PC-3 (cell line): ENCODE measurements around the gene STEAP4. TPM values are rescaled to one million over a fixed set of nuclear protein-coding genes. Genes with fewer than 3 reads are reported as not detected.

Experiments
- ATAC-seq: fragments of 200-7000 bp; cut with Tn5 transposase; 2 replicates; pipeline ENCODE4 v1.9.1; 2020; ENCODE audit warnings: mild to moderate bottlenecking, moderate library complexity
- BruUV-seq: library from RNA; stranded (reverse); fragments of 400-500 nt; replicated peaks from 2 replicates; lab custom pipeline; 2021; lab: Mats Ljungman, UMichigan
- CTCF ChIA-PET: fragments of 300-600 bp; sonication (Branson Sonifier 250); formaldehyde crosslinking; loops from one replicate; lab custom pipeline; 2022; ENCODE audit warnings: antibody characterized with exemption; lab: Charles Lee
- POLR2A ChIA-PET: fragments of 300-600 bp; sonication (Branson Sonifier 250); formaldehyde crosslinking; loops from one replicate; lab custom pipeline; 2022; ENCODE audit warnings: antibody characterized with exemption; ENCODE audit not compliant: unreplicated experiment; lab: Charles Lee
- DNase-seq: peaks from one replicate; pipeline ENCODE4 v3.0.0-alpha.2; 2015
- H2AFZ ChIP-seq: fragments of 300-600 bp; sonication (generic); 2 replicates; pipeline ENCODE4 v1.6.0; 2016; ENCODE audit warnings: antibody characterized with exemption, low read length
- H3F3A ChIP-seq: fragments of 300-600 bp; sonication (generic); one replicate; pipeline ENCODE4 v1.6.0; 2017; ENCODE audit warnings: antibody characterized with exemption, low read length, control low read depth, mild to moderate bottlenecking; ENCODE audit not compliant: unreplicated experiment
- H3K27ac ChIP-seq: fragments of 300-600 bp; sonication (generic); 2 replicates; pipeline ENCODE4 v1.5.1; 2016; ENCODE audit warnings: mild to moderate bottlenecking, low read length
- H3K27me3 ChIP-seq: fragments of 300-600 bp; sonication (generic); 2 replicates; pipeline ENCODE4 v1.6.1; 2016; ENCODE audit warnings: low read length, mixed read lengths
- H3K36me3 ChIP-seq: fragments of 300-600 bp; sonication (generic); 2 replicates; pipeline ENCODE4 v1.6.1; 2016; ENCODE audit warnings: low read depth, mixed run types, low read length, mixed read lengths
- H3K4me1 ChIP-seq: fragments of 300-600 bp; sonication (generic); 2 replicates; pipeline ENCODE4 v1.5.1; 2016; ENCODE audit warnings: low read length; ENCODE audit not compliant: insufficient read depth
- H3K4me2 ChIP-seq: fragments of 300-600 bp; sonication (generic); 2 replicates; pipeline ENCODE4 v1.6.0; 2016; ENCODE audit warnings: low read length
- H3K4me3 ChIP-seq: fragments of 300-600 bp; sonication (generic); 2 replicates; pipeline ENCODE4 v1.5.1; 2016; ENCODE audit warnings: mild to moderate bottlenecking, low read length, mixed read lengths
- H3K79me2 ChIP-seq: fragments of 300-600 bp; sonication (generic); 2 replicates; pipeline ENCODE4 v1.6.1; 2017; ENCODE audit warnings: low read length, mixed read lengths
- H3K9ac ChIP-seq: fragments of 300-600 bp; sonication (generic); 2 replicates; pipeline ENCODE4 v1.6.0; 2016; ENCODE audit warnings: mild to moderate bottlenecking, low read length
- H3K9me2 ChIP-seq: fragments of 300-600 bp; sonication (generic); replicated peaks from 2 replicates; pipeline ENCODE4 v1.6.1; 2016; ENCODE audit warnings: mixed run types, low read length, mixed read lengths
- H3K9me3 ChIP-seq: fragments of 300-600 bp; sonication (generic); 2 replicates; pipeline ENCODE4 v1.6.1; 2016; ENCODE audit warnings: low read length, mixed read lengths
- H4K20me1 ChIP-seq: fragments of 300-600 bp; sonication (generic); 2 replicates; pipeline ENCODE4 v1.6.1; 2016; ENCODE audit warnings: low read length, mixed read lengths
- EZH2 ChIP-seq: fragments of 300-600 bp; sonication (generic); IDR thresholded peaks from one replicate; pipeline ENCODE4 v1.6.1; 2017; ENCODE audit warnings: antibody characterized with exemption, mild to moderate bottlenecking, low read length; ENCODE audit not compliant: unreplicated experiment
- EZH2phosphoT487 ChIP-seq: fragments of 300-600 bp; sonication (generic); IDR thresholded peaks from 2 replicates; pipeline ENCODE4 v1.6.1; 2018; ENCODE audit warnings: mild to moderate bottlenecking, antibody characterized with exemption, low read length, borderline replicate concordance
- intact Hi-C: fragments of 100-400 bp; cut with micrococcal nuclease; formaldehyde crosslinking; loops from 2 replicates; pipeline ENCODE4 v1.9.0; 2023
- total RNA-seq: library from RNA; depleted of rRNA; stranded (reverse); fragments of >200 nt; gene quantifications from 2 replicates; pipeline ENCODE4 v1.2.3, GENCODE V29; 2014
- TF ChIP-seq, protein P1 (sequence below): fragments of 300-600 bp; sonication (generic); conservative IDR thresholded peaks from 2 replicates; pipeline ENCODE4 v1.5.1; 2017; ENCODE audit warnings: antibody characterized with exemption, low read depth, mild to moderate bottlenecking, low read length

STEAP4 gene
- total RNA-seq, 1 experiment from 2014 or later, result 1.7 TPM

DNA sequence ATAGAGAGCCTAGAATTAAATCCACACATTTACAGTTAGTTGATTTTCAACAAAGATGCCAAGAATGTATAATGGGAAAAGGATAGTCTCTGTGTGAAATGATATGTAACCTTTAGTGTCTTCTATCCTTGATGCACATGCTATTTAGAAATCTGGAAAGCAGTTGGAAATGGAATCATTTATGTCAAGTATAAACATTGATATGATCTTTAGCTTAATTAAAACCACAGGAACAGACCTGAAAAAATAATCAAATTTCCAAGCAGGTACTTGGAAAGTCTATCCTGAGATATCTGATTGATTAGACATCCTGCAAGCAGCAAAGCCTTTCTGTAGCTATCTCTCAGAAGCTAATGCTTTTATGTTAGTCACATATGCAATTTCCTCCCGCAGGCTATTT, 62.4 kb downstream of the STEAP4 start:
- Histone ChIP-seq H3K9me2 (no peaks in the 10 kb centered on the region), H3K36me3 (no peaks in the 10 kb centered on the region), H2AFZ (no peak overlapping the region), H3K27ac (no peak overlapping the region), H3K4me3 (no peak overlapping the region), H3K79me2 (no peaks in the 10 kb centered on the region), H3F3A (no peaks in the 10 kb centered on the region), H4K20me1 (no peaks in the 10 kb centered on the region), H3K9me3 (peaks cover 15% of the 10 kb centered on the region; the same call in 1 of the 2 replicates), H3K4me2 (no peak overlapping the region), H3K4me1 (peaks cover 2% of the 10 kb centered on the region; the same call in 1 of the 2 replicates), H3K9ac (no peak overlapping the region), H3K27me3 (no peaks in the 10 kb centered on the region)
- no peak for DNase-seq
- TF ChIP-seq EZH2, result no peak
- TF ChIP-seq, protein P1, sequence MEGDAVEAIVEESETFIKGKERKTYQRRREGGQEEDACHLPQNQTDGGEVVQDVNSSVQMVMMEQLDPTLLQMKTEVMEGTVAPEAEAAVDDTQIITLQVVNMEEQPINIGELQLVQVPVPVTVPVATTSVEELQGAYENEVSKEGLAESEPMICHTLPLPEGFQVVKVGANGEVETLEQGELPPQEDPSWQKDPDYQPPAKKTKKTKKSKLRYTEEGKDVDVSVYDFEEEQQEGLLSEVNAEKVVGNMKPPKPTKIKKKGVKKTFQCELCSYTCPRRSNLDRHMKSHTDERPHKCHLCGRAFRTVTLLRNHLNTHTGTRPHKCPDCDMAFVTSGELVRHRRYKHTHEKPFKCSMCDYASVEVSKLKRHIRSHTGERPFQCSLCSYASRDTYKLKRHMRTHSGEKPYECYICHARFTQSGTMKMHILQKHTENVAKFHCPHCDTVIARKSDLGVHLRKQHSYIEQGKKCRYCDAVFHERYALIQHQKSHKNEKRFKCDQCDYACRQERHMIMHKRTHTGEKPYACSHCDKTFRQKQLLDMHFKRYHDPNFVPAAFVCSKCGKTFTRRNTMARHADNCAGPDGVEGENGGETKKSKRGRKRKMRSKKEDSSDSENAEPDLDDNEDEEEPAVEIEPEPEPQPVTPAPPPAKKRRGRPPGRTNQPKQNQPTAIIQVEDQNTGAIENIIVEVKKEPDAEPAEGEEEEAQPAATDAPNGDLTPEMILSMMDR, result no peak
- TF ChIP-seq EZH2phosphoT487, result no peak
- no TSS peak for BruUV-seq
- intact Hi-C loops, result loop anchor here (5.0 to 10.0 kb wide), 2 partner anchors 511 to 593 kb away; partner anchors contain the start of gene ZNF804B
- ChIA-PET CTCF (interaction anchor here (1.5 to 1.8 kb wide), 3 partner anchors 10 to 114 kb away, joined by 8 to 54 read pairs (median 10); partner anchors contain the start of gene STEAP4), POLR2A (no interaction called here)
- ATAC-seq, result no peak

DNA sequence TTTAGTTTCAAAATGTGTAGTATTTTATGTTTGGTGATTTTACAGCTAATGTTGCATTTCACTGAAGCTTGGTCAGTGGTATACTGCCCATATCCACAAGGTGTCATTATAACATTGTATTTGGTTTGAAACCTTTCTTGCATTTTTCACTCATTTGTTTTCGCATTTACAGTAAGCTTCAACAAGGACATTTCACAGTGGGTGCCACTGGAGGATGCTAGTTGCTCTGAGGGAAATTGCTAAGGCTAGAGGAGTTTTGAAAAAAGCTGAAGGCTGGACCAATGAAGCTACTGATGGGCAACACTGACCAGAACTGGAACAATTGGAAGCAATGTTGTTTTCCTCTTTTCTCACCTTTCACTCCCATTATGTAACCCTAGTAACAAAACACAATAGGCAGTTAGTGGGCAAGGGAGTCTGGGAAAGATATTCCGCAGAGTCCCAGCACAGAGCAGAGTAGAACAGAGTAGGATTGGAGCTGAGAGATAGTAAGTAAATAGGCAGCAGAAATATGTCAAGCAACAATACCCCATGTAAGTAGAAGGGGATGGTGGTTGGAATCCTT, 63.3 kb downstream of the STEAP4 start:
- Histone ChIP-seq H3K9me3 (peaks cover 15% of the 10 kb centered on the region; the same call in 1 of the 2 replicates), H4K20me1 (no peaks in the 10 kb centered on the region), H3K36me3 (no peaks in the 10 kb centered on the region), H3K4me1 (peaks cover 2% of the 10 kb centered on the region; the same call in 1 of the 2 replicates), H3K4me3 (no peak overlapping the region), H3K9ac (no peak overlapping the region), H3K9me2 (no peaks in the 10 kb centered on the region), H2AFZ (no peak overlapping the region), H3K27ac (no peak overlapping the region), H3K27me3 (no peaks in the 10 kb centered on the region), H3K79me2 (no peaks in the 10 kb centered on the region), H3K4me2 (no peak overlapping the region), H3F3A (no peaks in the 10 kb centered on the region)
- TF ChIP-seq, protein P1, result peak; percentile 95
- no peak for TF ChIP-seq EZH2
- ChIA-PET POLR2A (interaction anchor here (0.6 to 1.0 kb wide), 3 partner anchors 116 to 898 kb away, joined by 3 to 6 read pairs (median 3); partner anchors contain the start of gene ADAM22), CTCF (interaction anchor here (0.6 to 2.1 kb wide), 17 partner anchors 11 to 592 kb away, joined by 3 to 54 read pairs (median 6); partner anchors contain the start of genes SRI and STEAP4)
- DNase-seq, result peak; percentile 82
- no TSS peak for BruUV-seq
- peak; percentile 97 for ATAC-seq
- intact Hi-C loops, result loop anchor here (1.0 to 10.0 kb wide), 7 partner anchors 23 to 594 kb away; partner anchors contain the start of genes SRI, STEAP4 and ZNF804B

DNA sequence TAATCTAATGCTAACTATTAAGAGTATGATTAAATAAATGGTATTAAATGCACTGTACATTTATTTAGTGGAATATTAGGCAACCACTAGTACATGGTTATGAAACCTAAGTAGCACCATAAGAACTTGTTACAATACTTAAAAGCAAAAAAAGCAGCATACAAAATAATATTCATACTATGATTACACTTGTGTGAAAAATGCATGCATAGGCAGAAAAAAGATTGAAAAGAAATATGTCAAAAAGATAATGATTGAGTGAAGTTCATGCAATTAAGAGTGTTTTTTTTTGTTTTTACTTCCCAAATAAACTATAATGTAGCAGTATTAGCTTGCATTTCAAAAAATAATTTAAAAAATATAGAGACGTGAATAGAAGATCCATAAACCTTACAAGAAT, 66.8 kb downstream of the STEAP4 start:
- Histone ChIP-seq H3K4me1 (peaks cover 2% of the 10 kb centered on the region; the same call in 1 of the 2 replicates), H3F3A (no peaks in the 10 kb centered on the region), H3K9me2 (no peaks in the 10 kb centered on the region), H3K27ac (no peak overlapping the region), H3K9me3 (no peaks in the 10 kb centered on the region), H3K9ac (no peak overlapping the region), H3K27me3 (no peaks in the 10 kb centered on the region), H3K79me2 (no peaks in the 10 kb centered on the region), H2AFZ (no peak overlapping the region), H3K4me2 (no peak overlapping the region), H4K20me1 (no peaks in the 10 kb centered on the region), H3K36me3 (no peaks in the 10 kb centered on the region), H3K4me3 (no peak overlapping the region)
- intact Hi-C loops, result loop anchor here (5.0 to 10.0 kb wide), 2 partner anchors 515 to 597 kb away; partner anchors contain the start of gene ZNF804B
- ATAC-seq (no peak), DNase-seq (no peak)
- CTCF ChIA-PET, result interaction anchor here (0.6 kb wide), 1 partner anchor 138 kb away, joined by 4 read pairs; no protein-coding TSS in a partner anchor
- POLR2A ChIA-PET, result no interaction called here
- no peak for TF ChIP-seq EZH2phosphoT487
- no TSS peak for BruUV-seq
